GM12878 (cell line): ENCODE results near the gene CCDC63. TPM values are rescaled to one million over a fixed set of nuclear protein-coding genes. Genes with fewer than 3 reads are reported as not detected.

Source experiments
- ATAC-seq: fragments of 200-7000 bp; cut with Tn5 transposase; 3 replicates; pipeline ENCODE4 v1.9.1; 2020; ENCODE audit warnings: mild to moderate bottlenecking, moderate library complexity
- BruUV-seq: library from RNA; stranded (reverse); fragments of 400-500 nt; replicated peaks from 2 replicates; lab custom pipeline; 2021; lab: Mats Ljungman, UMichigan
- CTCF ChIA-PET: fragments of 300-600 bp; sonication (Branson Sonifier 250); formaldehyde crosslinking; extraction: SDS; loops from one replicate; lab custom pipeline; 2021; ENCODE audit warnings: inconsistent platforms; lab: Yijun Ruan, JAX
- POLR2A ChIA-PET: fragments of 350-600 bp; formaldehyde crosslinking; extraction: SDS; loops from one replicate; lab custom pipeline; 2021; ENCODE audit warnings: inconsistent platforms; lab: Charles Lee
- RAD21 ChIA-PET: fragments of 300-600 bp; sonication (Branson Sonifier 250); formaldehyde crosslinking; loops from one replicate; lab custom pipeline; 2023; ENCODE audit warnings: antibody characterized with exemption; ENCODE audit not compliant: unreplicated experiment; lab: Charles Lee
- SMC1A ChIA-PET: fragments of 300-600 bp; sonication (Branson Sonifier 250); formaldehyde crosslinking; loops from one replicate; lab custom pipeline; 2023; ENCODE audit not compliant: unreplicated experiment, uncharacterized antibody; lab: Charles Lee
- DNase-seq: peaks from one replicate; pipeline ENCODE4 v3.0.0-alpha.2; 2011; ENCODE audit warnings: low read depth, low spot score
- FAIRE-seq: peaks from 3 replicates; lab custom pipeline; 2011; peaks lifted over from hg19 to GRCh38; lab: Jason Lieb, UNC
- H2AFZ ChIP-seq: 2 replicates; pipeline ENCODE4 v1.6.0; 2011; ENCODE audit warnings: low read depth, low read length, control low read depth; ENCODE audit not compliant: control insufficient read depth
- H3K27ac ChIP-seq: 2 replicates; pipeline ENCODE4 v1.5.1; 2011; ENCODE audit warnings: control low read depth; ENCODE audit not compliant: control insufficient read depth, insufficient read depth
- H3K27me3 ChIP-seq, 2 experiments: replicated peaks in 1 of 2; 2 replicates each; pipeline versions ENCODE4 v1.6.0 to v1.6.1; 2011; ENCODE audit warnings: low read length in 1 of 2; ENCODE audit not compliant: control insufficient read depth in 2 of 2, insufficient read depth in 2 of 2
- H3K36me3 ChIP-seq, 2 experiments: 2 replicates each; pipeline ENCODE4 v1.5.1; 2011; ENCODE audit warnings: low read length in 1 of 2; ENCODE audit not compliant: control insufficient read depth in 2 of 2, insufficient read depth in 2 of 2
- H3K4me1 ChIP-seq: 2 replicates; pipeline ENCODE4 v1.6.1; 2011; ENCODE audit warnings: mild to moderate bottlenecking, low read length, moderate library complexity, mixed read lengths; ENCODE audit not compliant: control insufficient read depth, insufficient read depth
- H3K4me2 ChIP-seq: 2 replicates; pipeline ENCODE4 v1.6.0; 2011; ENCODE audit warnings: control low read depth; ENCODE audit not compliant: control insufficient read depth, insufficient read depth
- H3K4me3 ChIP-seq: fragments of 200-600 bp; sonication (generic); 2 replicates; pipeline ENCODE4 v1.5.1; 2016
- H3K79me2 ChIP-seq: 2 replicates; pipeline ENCODE4 v1.6.0; 2011; ENCODE audit warnings: low read length; ENCODE audit not compliant: control insufficient read depth, insufficient read depth
- H3K9ac ChIP-seq: 2 replicates; pipeline ENCODE4 v1.8.0; 2011; ENCODE audit warnings: low read length, control low read depth, mixed read lengths; ENCODE audit not compliant: control insufficient read depth, insufficient read depth
- H3K9me3 ChIP-seq: replicated peaks from 3 replicates; pipeline ENCODE4 v1.5.1; 2011; ENCODE audit warnings: mild to moderate bottlenecking, low read length; ENCODE audit not compliant: control insufficient read depth, insufficient read depth
- H4K20me1 ChIP-seq: 2 replicates; pipeline ENCODE4 v1.6.0; 2011; ENCODE audit not compliant: control insufficient read depth, insufficient read depth
- ATF3 ChIP-seq: IDR thresholded peaks from 2 replicates; pipeline ENCODE4 v1.6.1; 2011; ENCODE audit warnings: low read depth, mild to moderate bottlenecking, low read length, moderate library complexity, borderline replicate concordance; ENCODE audit errors: extremely low read depth
- CHD1 ChIP-seq: IDR thresholded peaks from 2 replicates; pipeline ENCODE4 v1.6.1; 2012; ENCODE audit warnings: low read depth, low read length, improper control_type of control experiment
- CHD4 ChIP-seq: fragments of 200-600 bp; sonication (generic); IDR thresholded peaks from 2 replicates; pipeline ENCODE4 v1.6.1; 2016; ENCODE audit warnings: mild to moderate bottlenecking
- ETV6 ChIP-seq, 2 experiments: fragments of 450-650 bp in 1 of 2; IDR thresholded peaks in 1 of 2; conservative IDR thresholded peaks in 1 of 2; 2 replicates each; pipeline ENCODE4 v1.6.1; 2014; ENCODE audit warnings: antibody characterized with exemption in 1 of 2, borderline replicate concordance in 1 of 2, low read depth in 1 of 2, mild to moderate bottlenecking in 1 of 2, moderate library complexity in 1 of 2
- IKZF2 ChIP-seq, 2 experiments: fragments of 450-650 bp; IDR thresholded peaks; 2 replicates each; pipeline ENCODE4 v1.6.1; 2017; ENCODE audit warnings: mild to moderate bottlenecking in 2 of 2, moderate library complexity in 2 of 2
- KLF5 ChIP-seq: fragments of 450-650 bp; IDR thresholded peaks from 2 replicates; pipeline ENCODE4 v1.6.1; 2014; ENCODE audit warnings: mild to moderate bottlenecking; ENCODE audit not compliant: partially characterized antibody
- MTA2 ChIP-seq: fragments of 450-650 bp; IDR thresholded peaks from 2 replicates; pipeline ENCODE4 v1.6.1; 2016; ENCODE audit warnings: low read depth, mild to moderate bottlenecking, moderate library complexity
- NFYA ChIP-seq: IDR thresholded peaks from 2 replicates; pipeline ENCODE4 v1.6.1; 2011; ENCODE audit warnings: low read depth, mild to moderate bottlenecking, low read length, improper control_type of control experiment, borderline replicate concordance
- RAD51 ChIP-seq: fragments of 450-650 bp; IDR thresholded peaks from 2 replicates; pipeline ENCODE4 v1.6.1; 2016; ENCODE audit warnings: moderate library complexity, mild to moderate bottlenecking, inconsistent platforms
- ZNF217 ChIP-seq: fragments of 450-650 bp; IDR thresholded peaks from 2 replicates; pipeline ENCODE4 v1.6.1; 2017; ENCODE audit warnings: antibody characterized with exemption, mild to moderate bottlenecking
- ZNF24 ChIP-seq: fragments of 450-650 bp; IDR thresholded peaks from 2 replicates; pipeline ENCODE4 v1.6.1; 2017; ENCODE audit warnings: antibody characterized with exemption, mild to moderate bottlenecking
- WGBS: methylation state at CpG from one replicate; pipeline ENCODE4 v1.1.6; 2016; ENCODE audit warnings: low lambda C conversion rate; ENCODE audit not compliant: insufficient replicate concordance, insufficient coverage; ENCODE audit errors: missing lambda C conversion rate; 5-methylcytosine and 5-hydroxymethylcytosine counted together
- in situ Hi-C: fragments of 300-500 bp; cut with MboI; formaldehyde crosslinking; loops from 9 replicates; pipeline ENCODE4 v1.14.3; 2018; ENCODE audit warnings: mixed read lengths
- intact Hi-C: fragments of 100-400 bp; cut with micrococcal nuclease; formaldehyde crosslinking; loops from one replicate; pipeline ENCODE4 v1.14.2; 2022; ENCODE audit not compliant: unreplicated experiment
- polyA plus RNA-seq, 11 experiments: library from polyadenylated mRNA; depleted of rRNA in 4 of 11; unstranded in 6 of 11; stranded (reverse) in 5 of 11; fragments of >200 nt; fragmentation: Nextera tagmentation in 4 of 11; fragmentation: Illumina TruSeq in 1 of 11; extraction: Ambion mirVana in 4 of 11; extraction: Trizol in 1 of 11; gene quantifications; 1 replicate in 1 of 11; 2 replicates in 10 of 11; pipeline versions ENCODE4 v1.2.1 to v1.2.3, GENCODE V29; 2011 to 2016; ENCODE audit warnings: inconsistent platforms in 2 of 11, missing spikeins in 2 of 11, low read depth in 1 of 11
- total RNA-seq, 4 experiments: library from RNA; depleted of rRNA in 3 of 4; stranded (reverse); fragments of >200 nt in 3 of 4; fragmentation: Illumina TruSeq in 1 of 4; extraction: Trizol in 1 of 4; gene quantifications; 2 replicates each; pipeline versions ENCODE4 v1.2.1 to v1.2.3, GENCODE V29; 2013 to 2021

The CCDC63 gene
- total and polyA plus RNA-seq, 10 of the 15 experiments (the other 5 are each of a cell fraction or from before 2014, with no cell fraction given): not detected

DNA sequence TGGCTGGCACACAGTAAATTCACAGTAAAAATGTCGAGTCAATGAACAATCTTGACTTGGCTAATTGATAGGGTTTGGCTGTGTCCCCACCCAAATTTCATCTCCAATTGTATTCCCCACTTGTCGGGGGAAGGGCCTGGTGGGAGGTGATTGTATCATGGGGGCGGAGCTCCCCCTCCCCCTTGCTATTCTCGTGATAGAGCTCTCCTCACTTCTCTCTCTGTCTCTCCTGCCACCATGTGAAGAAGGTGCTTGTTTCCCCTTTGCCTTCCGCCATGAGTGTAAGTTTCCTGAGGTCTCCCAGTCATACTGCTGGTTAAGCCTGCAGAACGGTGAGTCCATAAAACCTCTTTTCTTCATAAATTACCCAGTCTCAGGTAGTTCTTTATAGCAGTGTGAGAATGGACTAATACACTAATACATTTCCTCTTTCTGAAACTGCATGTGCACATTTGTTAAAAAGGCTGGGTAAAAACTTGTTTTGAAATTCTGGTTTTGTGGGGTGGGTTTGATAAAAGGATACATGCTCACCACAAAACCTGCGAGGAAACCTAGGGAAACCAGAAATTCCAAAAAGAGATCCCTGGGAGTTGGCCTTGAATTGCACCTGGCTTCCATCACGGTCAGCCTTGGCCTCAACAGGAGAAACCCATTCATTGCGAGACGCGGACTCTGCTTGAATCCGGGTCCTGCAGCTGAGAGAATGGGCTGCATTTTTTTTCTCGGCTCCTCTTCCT lies 89.7 kb downstream of the CCDC63 start:
- Histone ChIP-seq H3K4me1 (peaks cover 3% of the 10 kb centered on the region; the same call in 1 of the 2 replicates), H3K27ac (no peak overlapping the region), H3K9ac (no peak overlapping the region), H3K4me2 (no peak overlapping the region), H3K36me3 (no peaks in the 10 kb centered on the region), H2AFZ (no peak overlapping the region), H4K20me1 (no peaks in the 10 kb centered on the region), H3K27me3 (no peaks in the 10 kb centered on the region), H3K9me3 (no peaks in the 10 kb centered on the region), H3K79me2 (no peaks in the 10 kb centered on the region), H3K4me3 (no peak overlapping the region)
- ChIA-PET SMC1A (no interaction called here), CTCF (interaction anchor here (0.8 to 10.1 kb wide), 7 partner anchors 11 to 363 kb away, joined by 3 to 80 read pairs (median 4); no protein-coding TSS in a partner anchor), POLR2A (no interaction called here), RAD21 (no interaction called here)
- intact Hi-C loops (loop anchor here (1.0 kb wide), 3 partner anchors 42 to 377 kb away; no protein-coding TSS in a partner anchor), in situ Hi-C loops (no loop called here)
- DNase-seq: no peak
- FAIRE-seq: no peak
- 51% methylated on average over 13 of the region's 13 CpGs for WGBS
- BruUV-seq: no TSS peak
- no peak for ATAC-seq
- TF ChIP-seq KLF5: no peak
- TF ChIP-seq IKZF2 (IDR thresholded peaks at IDR 0.05): no peak
- no peak for TF ChIP-seq NFYA
- TF ChIP-seq CHD1: no peak
- no peak for TF ChIP-seq ETV6 (conservative IDR thresholded peaks at IDR 0.05 in 1 of 2, IDR thresholded peaks at IDR 0.05 in 1 of 2; ENCODE audit: borderline replicate concordance in 1 of 2, low read depth in 1 of 2)
- no peak for TF ChIP-seq ZNF24
- no peak for TF ChIP-seq ZNF217
- no peak for TF ChIP-seq MTA2
- TF ChIP-seq CHD4: no peak
- TF ChIP-seq RAD51: no peak
- no peak for TF ChIP-seq ATF3
